GM12891 (cell line): ENCODE results near the gene STAB1.
"Not testable (repeated sequence)": the region's sequence is repeated elsewhere in the genome, so short reads cannot be mapped to it uniquely, and the experiment has no call there.

ENCODE experiments used
- DNase-seq: peaks from one replicate; pipeline ENCODE4 v3.0.0; 2011; ENCODE audit warnings: low spot score; ENCODE audit not compliant: insufficient read length
- FAIRE-seq: peaks from 2 replicates; lab custom pipeline; 2011; peaks lifted over from hg19 to GRCh38; lab: Jason Lieb, UNC
- PAX5 ChIP-seq: IDR thresholded peaks from 2 replicates; pipeline ENCODE4 v1.6.1; 2011; ENCODE audit warnings: low read length, moderate library complexity, mild to moderate bottlenecking; ENCODE audit not compliant: insufficient read depth, severe bottlenecking
- POLR2A ChIP-seq: IDR thresholded peaks from 2 replicates; pipeline ENCODE4 v1.6.1; 2011; ENCODE audit warnings: low read depth, low read length, control low read depth
- POLR2AphosphoS5 ChIP-seq: IDR thresholded peaks from 2 replicates; pipeline ENCODE4 v1.6.1; 2011; ENCODE audit warnings: low read depth, low read length, control low read depth
- POU2F2 ChIP-seq: IDR thresholded peaks from 2 replicates; pipeline ENCODE4 v1.6.1; 2011; ENCODE audit warnings: low read depth, mild to moderate bottlenecking, control low read depth, low read length, moderate library complexity
- SPI1 ChIP-seq: IDR thresholded peaks from 2 replicates; pipeline ENCODE4 v1.6.1; 2011; ENCODE audit warnings: low read depth, low read length, control low read depth
- TAF1 ChIP-seq: IDR thresholded peaks from 2 replicates; pipeline ENCODE4 v1.6.1; 2011; ENCODE audit warnings: low read depth, low read length, control low read depth

STAB1 gene

DNA sequence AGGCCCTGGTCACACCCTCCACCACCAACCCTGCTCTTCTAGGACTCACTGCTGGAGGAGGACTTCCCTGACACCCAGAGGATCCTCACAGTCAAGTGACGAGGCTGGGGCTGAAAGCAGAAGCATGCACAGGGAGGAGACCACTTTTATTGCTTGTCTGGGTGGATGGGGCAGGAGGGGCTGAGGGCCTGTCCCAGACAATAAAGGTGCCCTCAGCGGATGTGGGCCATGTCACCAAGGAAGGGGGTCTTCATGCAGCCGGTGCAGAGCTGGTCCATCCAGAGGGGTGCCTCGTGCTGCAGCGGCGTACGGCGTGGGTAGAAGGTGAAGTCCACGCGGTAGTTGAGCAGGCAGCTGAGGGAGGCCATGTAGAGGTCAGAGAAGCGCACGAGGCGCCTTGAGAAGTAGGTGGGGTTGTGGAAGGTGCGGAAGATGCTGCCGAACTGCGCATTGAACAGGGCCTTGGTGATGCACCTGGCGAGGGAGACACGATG lies 29.2 kb downstream of the STAB1 start:
- no peak for DNase-seq
- no peak for FAIRE-seq
- TF ChIP-seq POLR2A = no peak
- no peak for TF ChIP-seq TAF1
- TF ChIP-seq POU2F2 = no peak

DNA sequence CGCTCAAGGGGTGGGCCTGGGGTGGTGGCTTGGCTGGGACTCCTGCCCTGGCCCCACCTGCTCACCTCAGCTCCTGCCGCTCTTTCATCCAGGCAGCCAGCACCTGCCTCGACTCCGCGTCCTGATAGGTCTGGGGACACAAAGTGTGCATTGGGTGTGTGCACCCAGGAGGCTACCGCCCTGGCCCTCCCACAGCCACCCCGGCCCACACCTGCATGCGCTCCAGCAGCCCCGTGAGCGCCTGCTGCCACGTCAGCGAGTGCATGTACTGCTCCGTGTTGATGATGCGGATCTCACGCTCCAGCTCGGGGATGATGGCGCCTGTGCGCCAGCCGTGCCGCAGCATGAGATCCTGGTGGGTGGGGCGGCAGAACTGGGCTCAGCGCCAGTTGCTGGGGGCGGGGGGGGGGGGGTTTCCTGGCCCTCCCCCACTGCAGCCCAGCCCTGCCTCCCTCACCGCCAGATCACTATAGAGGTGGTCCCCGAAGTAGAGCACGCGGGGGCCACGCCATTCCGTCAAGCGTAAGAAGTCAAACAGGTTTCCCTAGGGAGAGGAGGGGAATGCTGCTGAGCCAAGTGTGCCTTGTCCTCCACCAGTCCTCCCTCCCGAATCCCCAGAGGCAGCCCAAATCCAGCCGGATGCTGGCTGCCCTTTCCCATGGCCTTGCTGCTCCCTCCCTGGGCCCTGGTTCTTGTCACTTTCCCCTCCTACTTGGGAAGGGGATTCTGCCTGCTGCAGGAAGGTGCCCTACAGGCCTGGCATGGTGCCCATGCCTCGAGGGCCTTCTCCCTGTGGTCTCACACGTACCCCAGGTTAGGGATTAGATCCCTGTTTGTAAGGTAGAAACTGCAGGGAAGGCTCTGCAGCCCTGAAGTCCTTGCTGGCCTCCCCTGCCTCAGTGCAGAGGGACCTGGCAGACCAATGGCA lies 29.9 kb downstream of the STAB1 start:
- no peak for DNase-seq

DNA sequence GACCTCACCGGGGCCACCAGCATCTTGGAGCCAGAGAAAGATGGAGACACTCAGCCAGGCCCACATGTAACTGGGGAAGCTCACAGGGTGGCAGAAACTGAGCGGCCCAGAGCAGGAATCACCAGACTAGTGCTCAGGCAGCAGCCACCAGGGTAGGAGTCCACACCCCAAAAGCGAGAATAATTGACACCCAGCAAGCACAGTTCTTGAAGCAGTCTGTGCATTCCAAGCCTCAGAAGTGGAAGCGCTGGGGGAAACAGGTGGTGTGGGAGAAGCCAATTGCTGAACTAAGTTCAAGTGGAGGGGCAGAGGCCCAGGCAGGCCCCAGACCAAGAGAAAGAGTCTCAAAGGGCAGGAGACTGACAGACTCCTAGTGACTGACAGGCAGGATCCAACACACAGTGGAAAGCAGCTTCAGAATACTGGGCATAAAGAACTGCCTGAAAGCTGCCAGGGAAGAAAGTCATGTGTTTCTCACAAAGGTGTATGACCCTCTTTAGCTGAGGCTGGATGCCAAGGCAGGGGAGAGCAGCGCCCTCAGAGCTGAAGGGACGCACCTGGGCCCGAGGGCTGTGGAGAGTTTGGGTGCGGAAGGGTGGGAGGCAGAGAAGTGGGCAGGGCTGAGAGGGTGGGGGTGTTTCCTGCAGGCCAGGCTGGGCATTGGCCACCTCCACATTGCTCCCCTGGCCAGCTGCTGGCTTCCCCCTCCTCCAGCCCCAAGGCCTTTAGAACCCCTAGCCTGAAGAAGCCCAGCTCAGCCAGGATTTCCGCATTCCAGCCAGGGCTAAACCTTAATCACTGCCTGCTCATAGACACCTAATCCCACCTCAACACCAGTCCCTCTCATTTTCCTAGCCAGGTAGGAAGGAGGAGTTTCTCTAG lies 30.8 kb downstream of the STAB1 start:
- FAIRE-seq = no peak
- DNase-seq = no peak
- no peak for TF ChIP-seq TAF1
- no peak for TF ChIP-seq PAX5
- TF ChIP-seq POLR2AphosphoS5 = no peak
- no peak for TF ChIP-seq POLR2A
- no peak for TF ChIP-seq POU2F2
- no peak for TF ChIP-seq SPI1

More for the DNA sequence above, 29.9 kb downstream of the STAB1 start:
- TF ChIP-seq POLR2A = no peak
- TF ChIP-seq PAX5 = no peak
- TF ChIP-seq TAF1 = no peak
- no peak for TF ChIP-seq POU2F2
- no peak for TF ChIP-seq SPI1
- no peak for TF ChIP-seq POLR2AphosphoS5
- no peak for FAIRE-seq

GRCh38 chr3:52526671-52527038 lies 31.5 kb downstream of the STAB1 start:
- not testable (repeated sequence) for DNase-seq, FAIRE-seq

- FAIRE-seq = no peak
- TF ChIP-seq POU2F2 = no peak
- no peak for TF ChIP-seq TAF1
- no peak for DNase-seq
Observed at GRCh38 chr3:52527039-52527731, 32.0 kb downstream of the STAB1 start.

- FAIRE-seq = no peak
Observed at GRCh38 chr3:52527732-52528585, 32.8 kb downstream of the STAB1 start.

GRCh38 chr3:52528586-52529375 lies 33.6 kb downstream of the STAB1 start:
- FAIRE-seq (no peak), DNase-seq (no peak)
- TF ChIP-seq SPI1 (no peak), PAX5 (no peak)

More at GRCh38 chr3:52527732-52528585, 32.8 kb downstream of the STAB1 start:
- TF ChIP-seq POU2F2 (no peak), PAX5 (no peak), POLR2AphosphoS5 (no peak), SPI1 (no peak), POLR2A (no peak), TAF1 (no peak)
- no peak for DNase-seq
